Effector CD4-positive, alpha-beta T cell (primary cell): Measurements from ENCODE around the gene ATF6B.
A peak's percentile ranks its signal among the peaks of the same experiment; 100 is the strongest.

Experiments used
- DNase-seq: peaks from one replicate; pipeline ENCODE4 v3.0.0-alpha.2; 2020

Gene ATF6B

GRCh38 chr6:32129297-32130088 is 1.4 kb upstream of the ATF6B start:
- no peak for DNase-seq

GRCh38 chr6:32128751-32129296 is 778 bp upstream of the ATF6B start:
- no peak for DNase-seq

- DNase-seq, result no peak
Measured at GRCh38 chr6:32127409-32127716, 683 bp downstream of the ATF6B start.

GRCh38 chr6:32126880-32127279 is 1.2 kb downstream of the ATF6B start:
- no peak for DNase-seq

GRCh38 chr6:32123681-32124080 is 4.4 kb downstream of the ATF6B start:
- DNase-seq, result no peak

- DNase-seq, result no peak
Measured at GRCh38 chr6:32120573-32121059, 7.4 kb downstream of the ATF6B start.

- DNase-seq, result peak; percentile 56
Measured at GRCh38 chr6:32118782-32119628, 9.0 kb downstream of the ATF6B start.

- DNase-seq, result no peak
Measured at GRCh38 chr6:32117461-32117860, 10.6 kb downstream of the ATF6B start.

- DNase-seq, result no peak
Measured at GRCh38 chr6:32116674-32117073, 11.4 kb downstream of the ATF6B start.

- DNase-seq, result no peak
Measured at GRCh38 chr6:32115623-32116022, 12.4 kb downstream of the ATF6B start.

- no peak for DNase-seq
Measured at GRCh38 chr6:32114796-32115195, 13.2 kb downstream of the ATF6B start.

- no peak for DNase-seq
Measured at GRCh38 chr6:32113386-32114352, 14.4 kb downstream of the ATF6B start.

GRCh38 chr6:32112431-32112980 is 15.5 kb downstream of the ATF6B start:
- no peak for DNase-seq

GRCh38 chr6:32111424-32112066 is 16.5 kb downstream of the ATF6B start:
- DNase-seq, result no peak

GRCh38 chr6:32110632-32111031 is 17.4 kb downstream of the ATF6B start:
- no peak for DNase-seq

GRCh38 chr6:32109765-32110160 is 18.3 kb downstream of the ATF6B start:
- no peak for DNase-seq

GRCh38 chr6:32109114-32109764 is 18.8 kb downstream of the ATF6B start, which contains the start of gene TNXB:
TSS of gene TNXB (minus strand) at chr6:32109338. CDS start at chr6:32098198, 11,140 bp downstream.
- DNase-seq, result no peak

- no peak for DNase-seq
Measured at GRCh38 chr6:32108727-32109113, 19.3 kb downstream of the ATF6B start.

GRCh38 chr6:32108094-32108627 is 19.9 kb downstream of the ATF6B start:
- DNase-seq, result no peak

- no peak for DNase-seq
Measured at GRCh38 chr6:32107406-32107805, 20.6 kb downstream of the ATF6B start.

- no peak for DNase-seq
Measured at GRCh38 chr6:32105433-32105832, 22.6 kb downstream of the ATF6B start.
